CD4-positive, alpha-beta T cell treated with Interferon alpha-2 for 1 hour (primary cell): ENCODE results near the gene DEAF1.

Experiments
- DNase-seq, 2 donors: peaks; one replicate each; pipeline ENCODE4 v3.0.0-alpha.2; 2020 to 2022

The DEAF1 gene

GRCh38 chr11:641806-642370 lies 53.1 kb downstream of the DEAF1 start:
- DNase-seq, result no peak

GRCh38 chr11:640021-640706 lies 54.9 kb downstream of the DEAF1 start:
- peak in 1 of 2 donors; percentile 30 for DNase-seq

DNA sequence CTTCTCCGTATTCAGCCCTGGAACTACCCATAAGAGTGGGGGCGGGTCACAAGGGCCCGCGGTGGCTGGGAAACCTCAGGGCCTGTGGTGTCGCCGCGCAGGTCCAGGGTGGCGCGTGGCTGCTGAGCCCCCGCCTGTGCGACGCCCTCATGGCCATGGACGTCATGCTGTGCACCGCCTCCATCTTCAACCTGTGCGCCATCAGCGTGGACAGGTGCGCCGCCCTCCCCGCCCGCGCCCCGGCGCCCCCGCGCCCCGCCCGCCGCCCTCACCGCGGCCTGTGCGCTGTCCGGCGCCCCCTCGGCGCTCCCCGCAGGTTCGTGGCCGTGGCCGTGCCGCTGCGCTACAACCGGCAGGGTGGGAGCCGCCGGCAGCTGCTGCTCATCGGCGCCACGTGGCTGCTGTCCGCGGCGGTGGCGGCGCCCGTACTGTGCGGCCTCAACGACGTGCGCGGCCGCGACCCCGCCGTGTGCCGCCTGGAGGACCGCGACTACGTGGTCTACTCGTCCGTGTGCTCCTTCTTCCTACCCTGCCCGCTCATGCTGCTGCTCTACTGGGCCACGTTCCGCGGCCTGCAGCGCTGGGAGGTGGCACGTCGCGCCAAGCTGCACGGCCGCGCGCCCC lies 55.6 kb downstream of the DEAF1 start:
- DNase-seq, result no peak

DNA sequence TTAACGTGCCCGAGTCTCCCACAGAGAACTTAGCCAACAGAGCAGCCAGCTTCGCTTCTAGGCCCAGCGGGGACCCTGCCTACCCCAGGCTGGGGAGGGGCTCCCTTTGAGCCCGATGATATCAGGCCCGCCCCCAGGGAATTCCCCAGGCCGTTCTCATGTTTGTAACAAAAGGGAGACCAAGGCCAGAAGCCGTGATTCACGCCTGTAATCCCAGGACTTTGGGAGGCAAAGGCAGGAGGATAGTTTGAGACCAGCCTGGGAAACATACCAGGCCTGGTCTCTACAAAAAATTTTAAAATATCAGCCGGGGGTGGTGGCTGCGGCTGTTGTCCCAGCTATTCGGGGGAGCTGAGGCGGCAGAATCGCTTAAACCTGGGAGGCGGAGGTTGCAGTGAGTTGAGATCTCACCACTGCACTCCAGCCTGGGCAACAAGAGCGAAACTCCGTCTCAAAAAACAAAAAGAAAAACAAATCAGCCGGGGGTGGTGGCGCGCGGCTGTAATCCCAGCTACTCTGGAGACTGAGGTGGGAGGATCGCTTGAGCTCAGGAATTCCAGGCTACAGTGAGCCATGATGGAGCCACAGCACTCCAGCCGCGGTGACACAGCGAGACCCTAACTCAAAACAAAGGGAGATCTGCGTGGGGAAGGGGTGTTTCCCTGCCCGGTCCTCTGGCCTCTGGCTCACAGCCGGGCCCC lies 56.2 kb downstream of the DEAF1 start:
- no peak for DNase-seq

DNA sequence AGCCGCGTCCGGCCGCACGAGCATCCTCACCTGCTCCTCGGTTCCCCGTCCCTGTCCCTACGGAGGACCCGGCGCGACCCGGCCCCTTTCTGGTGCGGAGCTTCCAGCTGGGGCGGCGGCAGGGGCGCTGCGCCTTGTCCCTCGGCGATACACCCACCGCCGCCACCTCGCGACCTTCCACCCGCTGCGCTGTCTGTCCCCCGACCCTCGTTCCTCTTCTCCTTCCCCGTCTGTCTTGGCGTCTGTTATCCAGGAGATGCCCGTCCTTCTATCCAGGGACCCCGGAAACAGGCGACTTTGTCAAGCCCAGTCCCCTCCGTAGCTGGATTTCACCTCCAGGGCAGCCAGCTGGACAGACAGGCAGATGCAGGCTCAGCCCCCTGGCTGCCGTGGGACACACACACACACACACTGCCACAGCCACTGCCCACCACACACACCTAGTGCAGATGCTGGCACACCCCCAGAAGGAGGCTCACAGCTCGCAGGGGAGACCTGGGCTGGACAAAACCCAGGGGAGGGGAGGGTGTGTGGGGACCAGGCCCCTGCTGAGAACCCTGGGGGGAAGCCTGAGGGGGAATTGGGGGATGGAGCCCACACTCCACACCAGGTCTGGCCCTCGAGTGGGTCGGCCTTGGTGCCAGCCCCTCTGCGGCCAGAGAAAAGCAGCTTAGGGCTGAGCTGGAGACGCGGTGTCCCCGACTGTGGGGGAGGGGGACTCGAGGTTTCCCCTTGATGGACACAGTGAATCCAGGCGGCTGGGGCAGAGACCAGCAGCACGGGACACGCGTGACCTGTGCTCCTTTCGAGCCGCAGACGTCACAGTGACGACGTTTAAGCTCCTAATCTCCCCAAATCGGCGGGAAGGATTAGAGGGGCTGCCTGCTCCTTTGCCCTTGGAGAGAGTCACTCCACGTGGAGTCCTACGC lies 57.2 kb downstream of the DEAF1 start:
- DNase-seq, result no peak

DNA sequence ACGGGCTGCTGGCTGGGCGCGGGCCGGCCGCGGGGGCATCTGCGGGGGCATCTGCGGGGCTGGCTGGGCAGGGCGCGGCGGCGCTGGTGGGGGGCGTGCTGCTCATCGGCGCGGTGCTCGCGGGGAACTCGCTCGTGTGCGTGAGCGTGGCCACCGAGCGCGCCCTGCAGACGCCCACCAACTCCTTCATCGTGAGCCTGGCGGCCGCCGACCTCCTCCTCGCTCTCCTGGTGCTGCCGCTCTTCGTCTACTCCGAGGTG lies 57.8 kb downstream of the DEAF1 start:
- DNase-seq, result no peak

GRCh38 chr11:636511-637332 lies 58.3 kb downstream of the DEAF1 start, which contains the start of gene DRD4:
TSS of gene DRD4 (plus strand) at chr11:637269. CDS start at chr11:637305, 36 bp downstream.
- no peak for DNase-seq

- no peak for DNase-seq
These were observed 59.0 kb downstream of the DEAF1 start for GRCh38 chr11:635945-636510.

DNA sequence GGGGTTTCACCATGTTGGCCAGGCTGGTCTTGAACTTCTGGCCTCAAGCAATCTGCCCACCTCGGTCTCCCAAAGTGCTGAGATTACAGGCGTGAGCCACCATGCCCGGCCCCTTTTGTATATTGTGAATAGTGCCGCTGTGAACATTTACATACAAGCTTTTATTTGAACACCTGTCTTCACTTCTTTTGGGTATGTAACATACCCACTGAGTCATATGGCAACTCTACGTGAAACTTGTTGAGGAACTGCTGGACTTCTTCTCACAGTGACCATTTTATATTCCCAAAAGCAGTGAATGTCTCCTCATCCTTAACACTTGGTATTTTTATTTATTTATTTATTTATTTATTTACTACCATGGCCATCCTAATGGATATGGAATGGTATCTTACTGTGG lies 64.2 kb downstream of the DEAF1 start:
- no peak for DNase-seq

DNA sequence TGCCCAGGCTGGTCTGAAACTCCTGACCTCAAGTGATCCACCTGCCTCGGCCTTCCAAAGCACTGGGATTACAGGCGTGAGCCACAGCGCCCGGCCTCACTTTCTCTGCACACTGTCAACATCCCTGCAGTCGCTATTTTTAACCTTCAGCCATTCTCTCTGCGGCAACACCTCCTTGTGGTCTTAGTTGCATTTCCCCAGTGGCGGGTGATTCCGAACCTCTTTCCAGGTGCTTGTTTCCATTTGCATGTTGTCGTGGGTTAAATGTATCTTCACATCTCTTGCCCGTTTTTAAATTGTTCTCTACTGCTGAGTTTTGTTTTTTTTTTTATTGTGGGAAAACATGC lies 65.8 kb downstream of the DEAF1 start:
- peak; percentile 33 to 59 for DNase-seq

DNA sequence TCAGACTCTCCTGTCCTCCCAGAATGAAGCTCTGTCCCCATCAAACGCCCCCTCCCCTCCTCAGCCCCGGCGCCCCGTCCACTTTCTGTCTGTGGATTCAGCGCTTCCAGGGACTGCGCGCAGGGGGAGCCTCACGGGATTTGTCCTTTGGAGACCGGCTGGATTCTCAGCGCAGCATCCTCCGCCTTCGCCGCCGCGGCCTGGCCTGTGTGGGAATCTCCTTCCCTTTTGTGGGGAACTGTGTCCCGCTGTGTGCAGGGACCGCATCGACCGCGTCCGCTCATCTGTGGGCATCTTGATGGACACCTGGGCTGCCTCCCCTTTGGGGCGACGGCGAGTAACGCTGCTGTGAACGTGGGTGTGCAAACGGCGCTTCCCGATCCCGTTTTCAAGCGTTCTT lies 67.0 kb downstream of the DEAF1 start:
- DNase-seq, result no peak

DNA sequence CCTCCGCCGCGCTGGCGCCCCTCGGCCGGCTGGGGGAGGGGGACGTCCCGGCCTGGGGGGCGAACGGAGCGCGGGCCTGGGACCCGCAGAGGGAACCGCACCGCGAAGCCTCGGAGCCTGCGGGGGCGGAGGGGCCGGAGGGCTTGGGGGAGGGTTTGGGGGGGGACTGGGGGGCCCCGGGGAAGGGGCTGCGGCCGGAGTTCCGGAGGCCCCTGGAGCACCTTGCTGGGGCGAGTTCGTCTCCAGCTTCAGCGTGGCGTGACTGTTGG lies 67.8 kb downstream of the DEAF1 start:
- DNase-seq, result no peak

DNA sequence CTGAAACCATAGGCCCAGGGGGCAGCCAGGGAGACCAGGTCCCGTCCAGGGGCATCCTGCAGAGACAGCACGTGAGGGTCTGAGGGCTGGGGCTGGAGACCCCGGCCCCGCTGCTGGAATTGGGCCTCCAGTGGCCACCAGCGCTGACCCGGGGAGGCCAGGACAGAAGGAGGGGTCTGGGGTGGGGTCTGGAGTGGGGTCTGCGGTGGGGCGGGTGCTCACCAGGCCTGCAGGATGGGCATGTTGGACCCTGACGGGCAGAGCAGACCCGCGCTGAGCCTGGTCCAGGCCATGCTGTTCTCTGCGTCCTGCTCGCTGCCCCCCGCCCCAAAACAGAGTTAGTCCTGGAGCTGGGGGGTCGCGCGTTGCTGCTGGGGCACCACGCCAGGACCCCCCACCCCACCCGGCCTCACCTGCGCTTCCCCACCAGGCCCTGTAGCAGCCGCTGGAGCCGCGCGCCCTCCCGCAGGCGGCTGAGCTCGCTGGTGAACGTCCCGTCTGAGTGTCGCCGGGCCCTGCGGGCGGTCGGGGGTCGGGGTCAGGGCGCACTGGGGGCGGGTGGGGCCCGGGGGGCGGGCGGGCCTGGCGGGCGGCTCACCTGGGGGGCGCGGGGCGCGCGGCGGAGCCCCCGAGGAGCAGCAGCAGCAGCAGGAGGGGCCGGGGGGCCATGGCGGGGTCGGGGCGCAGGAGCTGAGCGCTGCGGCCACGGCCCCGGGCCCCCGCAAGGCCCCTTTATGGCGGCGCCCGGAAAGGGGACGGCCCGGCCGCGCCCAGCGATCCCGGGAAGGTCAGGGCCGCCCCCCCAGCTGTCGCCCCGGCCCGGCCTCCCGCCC lies 68.3 kb downstream of the DEAF1 start, which contains the start of gene SCT:
SCT (minus strand) TSS at position 707 of the 833 bp plus-strand sequence; CDS start at position 669, 38 bp downstream.
- DNase-seq, result no peak

DNA sequence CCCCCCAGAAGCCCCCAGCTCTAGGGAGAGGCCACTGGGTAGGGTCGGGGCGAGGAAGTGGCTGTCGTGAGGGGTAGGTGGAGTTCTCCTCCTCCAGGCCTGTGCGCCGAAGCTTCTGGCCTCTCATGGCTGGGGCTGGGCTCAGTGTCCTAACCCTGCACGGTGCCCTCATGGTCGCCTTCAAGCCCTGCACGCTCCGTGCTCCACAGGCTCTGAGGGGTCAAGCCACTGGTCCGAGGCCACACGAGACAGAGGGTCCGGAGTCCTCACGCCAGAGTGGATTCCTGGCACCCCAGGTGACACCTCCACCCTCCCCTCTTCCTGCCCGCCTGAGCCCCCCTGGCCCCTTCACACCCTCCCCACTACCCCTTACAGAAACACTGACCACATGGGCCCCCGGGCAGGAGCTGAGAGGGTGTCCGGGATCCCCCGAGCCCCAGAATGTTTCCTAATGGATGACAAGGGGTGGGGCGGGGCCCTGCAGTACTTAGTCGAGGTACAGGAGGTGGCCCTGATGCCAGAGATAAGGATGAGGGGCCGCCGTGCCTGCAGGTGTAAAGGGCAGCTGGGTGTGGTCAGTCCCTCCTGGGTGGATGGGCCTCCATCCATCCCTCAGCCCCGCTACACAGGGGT lies 69.3 kb downstream of the DEAF1 start:
- DNase-seq, result no peak

DNA sequence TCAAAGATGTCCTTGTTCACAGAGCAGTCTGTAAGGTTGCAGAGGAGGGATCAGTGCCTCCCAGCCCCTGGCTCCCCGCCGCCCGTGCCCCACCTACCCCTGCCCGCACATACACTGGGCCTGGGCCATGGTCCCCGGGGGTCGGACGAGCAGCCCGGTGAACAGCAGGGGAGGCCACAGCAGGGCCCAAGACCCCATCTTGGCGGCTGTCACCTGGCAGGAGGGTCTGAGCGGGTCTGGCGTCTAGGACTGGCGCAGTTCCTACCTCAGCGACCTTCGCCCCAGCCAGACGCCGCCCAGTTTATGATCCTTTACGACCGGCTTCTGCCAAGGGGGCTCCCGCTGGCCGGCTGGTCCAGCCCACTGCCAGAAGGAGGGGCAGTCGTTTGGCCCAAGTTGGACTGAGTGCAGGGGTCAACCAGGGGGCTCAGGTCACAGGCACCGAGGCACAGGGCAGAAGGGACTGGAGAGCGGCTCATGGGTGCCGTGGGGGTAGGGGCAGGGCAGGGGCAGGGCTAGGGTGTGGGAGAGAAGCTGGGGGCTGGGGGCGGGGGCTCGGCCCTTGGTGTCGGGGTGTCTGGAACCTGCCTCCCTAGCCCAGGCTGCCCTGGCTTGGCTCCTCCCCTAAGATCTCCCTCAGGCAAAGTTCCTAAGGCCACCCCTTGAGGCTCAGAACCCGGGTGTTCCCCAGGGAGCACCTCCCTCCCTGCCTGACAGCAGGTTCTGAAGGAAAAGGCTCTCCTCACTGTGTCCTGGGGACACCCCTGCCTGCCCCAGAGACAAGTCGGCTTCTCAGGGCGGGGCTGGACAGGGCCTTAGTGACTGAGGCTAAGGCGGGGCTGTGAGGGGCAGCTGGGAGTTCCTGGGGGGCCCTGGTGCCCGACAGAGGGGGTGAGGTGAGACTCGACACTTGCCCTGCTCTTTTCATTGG lies 70.1 kb downstream of the DEAF1 start, which contains the start of gene CDHR5:
CDHR5 (minus strand) TSS at position 251 of the 931 bp plus-strand sequence; CDS start at position 198, 53 bp downstream.
- no peak for DNase-seq

DNA sequence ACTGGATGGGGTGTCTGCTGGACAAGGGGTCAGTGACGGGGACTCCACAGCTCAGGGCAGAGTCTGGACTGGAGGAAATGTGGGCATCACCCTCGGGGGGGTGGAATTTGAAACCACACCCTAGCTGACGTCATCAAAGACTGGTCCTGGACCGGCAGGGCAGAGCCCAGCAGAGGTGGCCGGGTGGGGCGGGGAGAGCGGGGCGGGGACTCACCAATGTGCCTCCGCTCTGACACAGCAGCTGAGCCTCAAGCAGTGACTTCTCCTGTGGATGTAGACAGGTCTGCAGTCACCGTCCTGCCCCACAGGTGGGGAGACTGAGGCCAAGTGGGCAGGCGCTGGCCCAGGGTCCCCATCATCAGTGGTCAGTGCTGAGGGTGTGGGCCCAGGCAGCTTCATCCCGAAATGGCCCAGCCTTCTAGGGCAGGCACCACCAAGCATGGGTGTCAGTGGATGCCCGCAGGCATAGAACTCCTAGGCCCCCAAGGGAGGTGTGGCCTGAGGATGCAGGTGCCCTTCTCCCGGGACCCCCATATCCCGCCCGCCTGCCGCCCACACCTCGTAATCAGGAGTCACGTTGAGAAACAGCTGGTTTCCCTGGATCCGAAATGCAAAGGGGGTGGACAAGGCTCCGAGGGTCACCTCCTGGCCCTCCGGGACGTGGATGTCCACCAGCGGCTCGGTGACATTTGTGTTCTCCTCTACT lies 70.9 kb downstream of the DEAF1 start:
- DNase-seq, result no peak

DNA sequence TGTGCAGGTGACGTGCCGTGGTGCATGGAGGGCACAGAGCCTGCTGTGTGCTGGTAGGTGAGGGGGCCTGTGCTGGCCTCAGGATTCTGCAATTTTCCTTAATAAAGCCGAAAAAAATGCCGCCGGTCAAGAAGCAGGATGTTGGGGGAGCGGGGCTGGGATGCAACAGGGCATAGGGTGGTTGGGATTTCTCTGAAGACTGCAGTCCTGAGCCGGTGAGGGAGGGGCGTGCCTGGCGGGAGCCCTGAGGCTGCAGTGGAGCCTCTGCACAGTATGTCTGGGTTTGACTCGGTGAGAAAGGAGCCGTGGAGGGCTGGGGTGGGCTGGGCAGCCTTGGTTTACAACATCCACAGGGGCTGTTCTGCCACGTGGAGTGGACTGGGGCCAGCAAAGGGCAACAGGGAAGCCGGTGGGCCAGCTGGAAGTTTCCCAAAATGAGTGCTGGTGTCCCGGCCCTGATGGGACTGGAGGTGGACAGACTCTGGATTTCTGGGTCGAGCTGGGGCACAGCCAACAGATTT lies 71.6 kb downstream of the DEAF1 start:
- DNase-seq, result no peak

- DNase-seq, result no peak
These were observed 73.2 kb downstream of the DEAF1 start for GRCh38 chr11:621838-622237.
